OCI-LY1 (cell line): ENCODE results near the gene RFPL4A.
"Not testable (repeated sequence)": the region's sequence is repeated elsewhere in the genome, so short reads cannot be mapped to it uniquely, and the experiment has no call there.

ENCODE experiments used
- H2AFZ ChIP-seq: fragments of 200-600 bp; sonication (generic), shearing (Covaris generic); 2 replicates; pipeline ENCODE4 v1.6.0; 2014; ENCODE audit warnings: antibody characterized with exemption, mild to moderate bottlenecking, low read length
- H3F3A ChIP-seq: fragments of 200-600 bp; sonication (generic), shearing (Covaris generic); 2 replicates; pipeline ENCODE4 v1.6.0; 2014; ENCODE audit warnings: mild to moderate bottlenecking, antibody characterized with exemption, low read length, moderate library complexity; ENCODE audit not compliant: insufficient read depth
- H3K27ac ChIP-seq: fragments of 200-600 bp; sonication (generic); 2 replicates; pipeline ENCODE4 v1.5.1; 2014; ENCODE audit warnings: low read length, mixed run types, mild to moderate bottlenecking, low read depth; ENCODE audit not compliant: poor library complexity, severe bottlenecking
- H3K27me3 ChIP-seq: fragments of 200-600 bp; sonication (generic); 2 replicates; pipeline ENCODE4 v1.6.0; 2014; ENCODE audit warnings: antibody characterized with exemption, mild to moderate bottlenecking, low read length, moderate library complexity; ENCODE audit not compliant: insufficient read depth
- H3K36me3 ChIP-seq: fragments of 200-600 bp; sonication (generic); 2 replicates; pipeline ENCODE4 v1.6.1; 2014; ENCODE audit warnings: mild to moderate bottlenecking, antibody characterized with exemption, low read length, moderate library complexity, mixed read lengths; ENCODE audit not compliant: insufficient read depth
- H3K4me1 ChIP-seq: fragments of 200-600 bp; sonication (generic); 2 replicates; pipeline ENCODE4 v1.5.1; 2014; ENCODE audit warnings: mild to moderate bottlenecking, low read length, moderate library complexity; ENCODE audit not compliant: insufficient read depth, severe bottlenecking
- H3K4me2 ChIP-seq: fragments of 200-600 bp; sonication (generic), shearing (Covaris generic); 2 replicates; pipeline ENCODE4 v1.6.1; 2014; ENCODE audit warnings: low read length
- H3K4me3 ChIP-seq: fragments of 200-600 bp; sonication (generic); 2 replicates; pipeline ENCODE4 v1.5.1; 2014; ENCODE audit warnings: low read length, low read depth, mild to moderate bottlenecking, mixed read lengths; ENCODE audit not compliant: poor library complexity, severe bottlenecking
- H3K79me2 ChIP-seq: fragments of 200-600 bp; shearing (Covaris generic); 2 replicates; pipeline ENCODE4 v1.6.1; 2016; ENCODE audit warnings: mixed run types, low read length, mixed read lengths; ENCODE audit not compliant: insufficient read depth
- H3K9ac ChIP-seq: fragments of 200-600 bp; sonication (generic), shearing (Covaris generic); 2 replicates; pipeline ENCODE4 v1.6.1; 2014; ENCODE audit warnings: mild to moderate bottlenecking, low read length, mixed read lengths
- H3K9me2 ChIP-seq: fragments of 200-600 bp; sonication (generic), shearing (Covaris generic); 2 replicates; pipeline ENCODE4 v1.6.1; 2014; ENCODE audit warnings: low read depth, mild to moderate bottlenecking, low read length, mixed read lengths
- H3K9me3 ChIP-seq: fragments of 200-600 bp; shearing (Covaris generic); 2 replicates; pipeline ENCODE4 v1.6.1; 2014; ENCODE audit warnings: low read length, mixed read lengths
- H4K20me1 ChIP-seq: fragments of 200-600 bp; sonication (generic), shearing (Covaris generic); 2 replicates; pipeline ENCODE4 v1.6.0; 2016; ENCODE audit warnings: mild to moderate bottlenecking, low read length; ENCODE audit not compliant: insufficient read depth
- EZH2 ChIP-seq: fragments of 200-600 bp; sonication (generic), shearing (Covaris generic); IDR thresholded peaks from 2 replicates; pipeline ENCODE4 v1.8.0; 2017; ENCODE audit warnings: borderline replicate concordance, mixed run types, mild to moderate bottlenecking, antibody characterized with exemption, low read length, moderate library complexity, mixed read lengths
- TF ChIP-seq, protein P1 (sequence below): fragments of 200-600 bp; sonication (generic), shearing (Covaris generic); IDR thresholded peaks from 2 replicates; pipeline ENCODE4 v1.5.1; 2017; ENCODE audit warnings: mild to moderate bottlenecking, antibody characterized with exemption, low read length, moderate library complexity, mixed read lengths

RFPL4A gene

DNA sequence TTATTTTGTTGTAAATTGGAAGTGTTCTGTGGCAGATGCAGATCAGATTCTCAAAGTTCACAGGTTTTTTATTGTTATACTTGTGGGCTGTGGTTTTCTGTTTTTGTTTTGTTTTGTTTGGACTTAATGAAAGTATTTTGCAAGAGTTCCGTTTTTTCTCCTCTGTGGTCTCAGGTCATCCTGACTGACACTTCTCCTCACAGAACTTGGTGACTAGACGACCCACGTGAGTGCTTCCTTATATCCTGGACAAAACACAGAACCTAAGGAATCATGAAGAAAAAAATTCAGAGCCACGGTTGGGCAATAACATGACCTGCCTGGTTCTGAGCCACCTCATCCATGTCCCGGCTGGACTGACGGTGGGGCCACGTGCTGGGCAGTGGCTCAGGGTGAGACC lies 7.6 kb downstream of the RFPL4A start:
- no peak overlapping the region for H2AFZ ChIP-seq
- no peaks in the 10 kb centered on the region for H4K20me1 ChIP-seq
- no peaks in the 10 kb centered on the region for H3K9me2 ChIP-seq
- no peaks in the 10 kb centered on the region for H3K79me2 ChIP-seq
- no peaks in the 10 kb centered on the region for H3F3A ChIP-seq
- H3K27ac ChIP-seq: no peak overlapping the region
- no peaks in the 10 kb centered on the region for H3K9me3 ChIP-seq
- no peak overlapping the region for H3K4me2 ChIP-seq
- H3K27me3 ChIP-seq: no peaks in the 10 kb centered on the region
- no peaks in the 10 kb centered on the region for H3K4me1 ChIP-seq
- H3K4me3 ChIP-seq: no peak overlapping the region
- TF ChIP-seq, protein P1, sequence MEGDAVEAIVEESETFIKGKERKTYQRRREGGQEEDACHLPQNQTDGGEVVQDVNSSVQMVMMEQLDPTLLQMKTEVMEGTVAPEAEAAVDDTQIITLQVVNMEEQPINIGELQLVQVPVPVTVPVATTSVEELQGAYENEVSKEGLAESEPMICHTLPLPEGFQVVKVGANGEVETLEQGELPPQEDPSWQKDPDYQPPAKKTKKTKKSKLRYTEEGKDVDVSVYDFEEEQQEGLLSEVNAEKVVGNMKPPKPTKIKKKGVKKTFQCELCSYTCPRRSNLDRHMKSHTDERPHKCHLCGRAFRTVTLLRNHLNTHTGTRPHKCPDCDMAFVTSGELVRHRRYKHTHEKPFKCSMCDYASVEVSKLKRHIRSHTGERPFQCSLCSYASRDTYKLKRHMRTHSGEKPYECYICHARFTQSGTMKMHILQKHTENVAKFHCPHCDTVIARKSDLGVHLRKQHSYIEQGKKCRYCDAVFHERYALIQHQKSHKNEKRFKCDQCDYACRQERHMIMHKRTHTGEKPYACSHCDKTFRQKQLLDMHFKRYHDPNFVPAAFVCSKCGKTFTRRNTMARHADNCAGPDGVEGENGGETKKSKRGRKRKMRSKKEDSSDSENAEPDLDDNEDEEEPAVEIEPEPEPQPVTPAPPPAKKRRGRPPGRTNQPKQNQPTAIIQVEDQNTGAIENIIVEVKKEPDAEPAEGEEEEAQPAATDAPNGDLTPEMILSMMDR: no peak
- TF ChIP-seq EZH2: no peak
- H3K36me3 ChIP-seq: no peaks in the 10 kb centered on the region
- H3K9ac ChIP-seq: no peak overlapping the region

DNA sequence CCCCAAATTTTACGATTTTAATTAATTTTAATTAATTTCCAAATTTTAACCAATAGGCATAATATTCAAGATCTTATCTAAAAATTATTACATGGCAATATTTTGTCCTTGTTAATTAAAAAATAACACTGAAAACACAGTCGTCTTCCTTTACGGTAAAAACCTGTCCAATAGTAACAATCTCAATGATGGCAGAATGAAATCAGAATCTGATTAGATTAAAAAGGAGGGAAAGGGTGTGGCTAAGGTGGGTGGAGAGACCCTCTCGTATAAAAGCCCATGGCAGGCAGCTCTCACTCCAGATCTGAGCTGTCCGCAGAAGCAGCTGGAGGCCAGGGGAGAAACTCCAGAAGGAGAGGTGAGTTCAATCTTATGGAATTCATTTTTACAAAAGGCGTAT lies 9.9 kb downstream of the RFPL4A start, which contains the start of gene RFPL4AL1:
Gene RFPL4AL1, plus strand, starts transcription at position 301 of the 400 bp plus-strand sequence. CDS start 2,687 bp downstream, outside the sequence.
- H3K4me2 ChIP-seq, H3K4me3 ChIP-seq, H3K27ac ChIP-seq, H3K27me3 ChIP-seq, H3K4me1 ChIP-seq, H3F3A ChIP-seq, H3K36me3 ChIP-seq, H3K9me3 ChIP-seq, H3K9me2 ChIP-seq, H3K79me2 ChIP-seq, H2AFZ ChIP-seq, H4K20me1 ChIP-seq, H3K9ac ChIP-seq: not testable (repeated sequence)

DNA sequence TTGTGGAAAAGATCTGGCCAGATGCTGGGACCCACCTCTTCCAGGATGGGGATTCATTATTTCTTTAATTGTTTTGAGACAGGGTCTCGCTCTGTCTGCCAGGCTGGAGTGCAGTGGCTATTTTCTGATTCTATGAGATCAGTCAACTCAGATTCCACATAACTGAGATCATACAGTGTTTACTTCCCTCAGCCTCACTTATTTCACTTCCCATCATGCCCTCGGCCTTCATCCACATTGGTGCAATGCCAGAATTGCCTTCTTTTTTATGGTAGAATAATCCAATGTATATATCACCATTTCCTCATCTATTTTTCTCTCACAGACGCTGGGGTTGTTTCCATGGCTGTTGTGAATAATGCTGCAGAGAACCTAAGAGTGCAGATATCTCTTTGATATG lies 10.7 kb downstream of the RFPL4A start:
- not testable (repeated sequence) for H3K4me3 ChIP-seq, H2AFZ ChIP-seq, H3K27me3 ChIP-seq, H3K4me1 ChIP-seq, H3K9me2 ChIP-seq, H3K9ac ChIP-seq, H3K4me2 ChIP-seq, H3K9me3 ChIP-seq, H3F3A ChIP-seq, H3K79me2 ChIP-seq, H3K36me3 ChIP-seq, H4K20me1 ChIP-seq, H3K27ac ChIP-seq

DNA sequence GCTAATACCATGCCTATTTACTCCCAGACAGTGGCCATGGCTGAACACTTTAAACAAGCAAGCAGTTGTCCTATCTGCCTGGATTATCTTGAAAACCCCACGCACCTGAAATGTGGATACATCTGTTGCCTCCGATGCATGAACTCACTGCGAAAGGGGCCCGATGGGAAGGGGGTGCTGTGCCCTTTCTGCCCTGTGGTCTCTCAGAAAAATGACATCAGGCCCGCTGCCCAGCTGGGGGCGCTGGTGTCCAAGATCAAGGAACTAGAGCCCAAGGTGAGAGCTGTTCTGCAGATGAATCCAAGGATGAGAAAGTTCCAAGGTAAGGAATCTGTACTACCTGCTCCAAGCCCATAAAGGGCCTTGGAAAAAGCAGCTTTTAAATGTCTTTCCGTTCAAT lies 18.6 kb downstream of the RFPL4A start:
- H3K9me3 ChIP-seq: no peaks in the 10 kb centered on the region
- H3K27me3 ChIP-seq: no peaks in the 10 kb centered on the region

More for the DNA sequence above, 18.6 kb downstream of the RFPL4A start:
- H3K4me3 ChIP-seq: no peak overlapping the region
- H3K27ac ChIP-seq: no peak overlapping the region
- H3K36me3 ChIP-seq: no peaks in the 10 kb centered on the region
- no peaks in the 10 kb centered on the region for H3K9me2 ChIP-seq
- no peak overlapping the region for H3K9ac ChIP-seq
- H4K20me1 ChIP-seq: no peaks in the 10 kb centered on the region
- H3K4me1 ChIP-seq: peaks cover 14% of the 10 kb centered on the region
- no peaks in the 10 kb centered on the region for H3K79me2 ChIP-seq
- H3K4me2 ChIP-seq: peak overlapping the region; percentile 65; the same call in 1 of the 2 replicates
- H2AFZ ChIP-seq: no peak overlapping the region
- TF ChIP-seq, protein P1: peak; percentile 82
- TF ChIP-seq EZH2: no peak
- no peaks in the 10 kb centered on the region for H3F3A ChIP-seq
